GM23248 (cell line): ENCODE data around the gene VCX3A.

Experiments used
- EZH2 ChIP-seq: fragments of 200-600 bp; sonication (generic); IDR thresholded peaks from 2 replicates; pipeline ENCODE4 v1.6.1; 2018; ENCODE audit warnings: antibody characterized with exemption, mild to moderate bottlenecking; ENCODE audit not compliant: insufficient read depth, poor library complexity, severe bottlenecking
- EZH2phosphoT487 ChIP-seq: fragments of 200-600 bp; sonication (generic); IDR thresholded peaks from 2 replicates; pipeline ENCODE4 v1.6.1; 2018; ENCODE audit warnings: antibody characterized with exemption, moderate library complexity, mild to moderate bottlenecking, low read depth; ENCODE audit not compliant: insufficient read depth

DNA sequence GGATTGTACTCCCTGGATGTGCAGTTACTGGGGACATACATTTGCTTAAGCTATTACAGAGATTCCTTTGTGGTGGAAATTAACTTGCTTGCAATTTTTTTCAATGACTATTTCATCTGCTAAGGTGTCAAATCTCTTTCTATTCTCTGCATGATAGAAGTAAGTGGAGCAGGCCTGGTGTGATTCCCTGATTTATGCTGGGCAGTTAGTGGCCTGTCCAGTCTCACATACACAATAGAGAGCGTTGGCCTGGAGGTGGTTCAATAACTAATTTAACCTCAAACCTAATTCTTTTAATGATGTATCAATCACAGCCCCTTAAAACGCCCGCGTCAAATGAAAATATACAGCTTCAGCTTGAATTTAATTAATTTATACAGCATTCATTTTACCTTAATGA lies 28.5 kb downstream of the VCX3A start:
- no peak for TF ChIP-seq EZH2
- TF ChIP-seq EZH2phosphoT487: no peak
